ENCODE measurements around the gene NFATC2IP.
"Not testable (repeated sequence)": the region's sequence is repeated elsewhere in the genome, so short reads cannot be mapped to it uniquely, and the experiment has no call there.

- not testable (repeated sequence) for TF ChIP-seq EZH2 (IDR thresholded peaks at IDR 0.05); POLR2AphosphoS5 (IDR thresholded peaks at IDR 0.05; ENCODE audit: borderline replicate concordance, low read depth, low read length)
Observed at GRCh38 chr16:28926284-28926683, 24.5 kb upstream of the NFATC2IP start.
